ENCODE results near the gene TMEM234.

DNA sequence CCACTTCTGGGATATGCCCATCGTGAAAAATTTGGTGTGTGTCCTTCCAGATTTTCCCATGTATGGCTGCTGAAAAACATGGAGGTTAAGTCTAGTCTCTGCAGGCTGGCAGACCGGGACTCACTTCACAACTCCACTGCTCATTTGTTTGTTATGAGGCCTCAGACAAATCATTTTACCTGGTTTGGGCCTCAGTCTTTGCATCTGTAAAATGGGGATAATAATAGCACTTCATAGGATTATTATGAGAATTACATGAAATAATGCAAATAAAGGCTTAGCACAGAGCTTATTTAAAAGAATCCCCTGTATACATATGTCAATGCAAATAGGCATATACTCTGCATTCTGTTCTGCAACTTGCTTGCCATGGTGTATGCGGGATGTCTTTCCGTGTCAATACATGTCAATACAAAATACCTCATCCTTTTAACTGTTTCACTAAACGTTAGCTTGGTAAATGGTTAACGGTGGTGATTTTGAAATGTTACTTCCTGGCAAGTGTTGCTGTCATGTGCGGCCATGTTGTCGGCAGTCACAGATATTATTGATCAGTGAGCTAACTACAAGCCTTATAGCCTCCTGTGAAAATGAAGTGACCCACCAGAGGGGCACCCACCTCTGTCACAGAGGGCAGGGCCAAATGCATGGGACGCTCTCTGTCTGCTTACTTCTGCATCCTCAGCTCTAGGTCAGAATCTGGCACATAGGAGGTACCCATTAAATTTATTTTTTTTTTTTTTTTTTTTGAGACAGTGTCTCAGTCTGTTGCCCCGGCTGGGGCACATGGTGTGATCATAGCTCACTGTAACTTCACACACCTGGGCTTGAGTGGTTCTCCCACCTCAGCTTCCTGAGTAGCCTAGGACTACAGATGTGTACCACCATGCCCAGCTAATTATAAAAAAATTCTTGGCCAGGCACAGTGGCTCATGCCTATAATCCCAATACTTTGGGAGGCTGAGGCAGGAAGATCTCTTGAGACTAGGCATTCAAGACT, 33.2 kb upstream of the TMEM234 start:
- TF ChIP-seq, protein P1, sequence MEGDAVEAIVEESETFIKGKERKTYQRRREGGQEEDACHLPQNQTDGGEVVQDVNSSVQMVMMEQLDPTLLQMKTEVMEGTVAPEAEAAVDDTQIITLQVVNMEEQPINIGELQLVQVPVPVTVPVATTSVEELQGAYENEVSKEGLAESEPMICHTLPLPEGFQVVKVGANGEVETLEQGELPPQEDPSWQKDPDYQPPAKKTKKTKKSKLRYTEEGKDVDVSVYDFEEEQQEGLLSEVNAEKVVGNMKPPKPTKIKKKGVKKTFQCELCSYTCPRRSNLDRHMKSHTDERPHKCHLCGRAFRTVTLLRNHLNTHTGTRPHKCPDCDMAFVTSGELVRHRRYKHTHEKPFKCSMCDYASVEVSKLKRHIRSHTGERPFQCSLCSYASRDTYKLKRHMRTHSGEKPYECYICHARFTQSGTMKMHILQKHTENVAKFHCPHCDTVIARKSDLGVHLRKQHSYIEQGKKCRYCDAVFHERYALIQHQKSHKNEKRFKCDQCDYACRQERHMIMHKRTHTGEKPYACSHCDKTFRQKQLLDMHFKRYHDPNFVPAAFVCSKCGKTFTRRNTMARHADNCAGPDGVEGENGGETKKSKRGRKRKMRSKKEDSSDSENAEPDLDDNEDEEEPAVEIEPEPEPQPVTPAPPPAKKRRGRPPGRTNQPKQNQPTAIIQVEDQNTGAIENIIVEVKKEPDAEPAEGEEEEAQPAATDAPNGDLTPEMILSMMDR (conservative IDR thresholded peaks at IDR 0.05 in 1 of 2, IDR thresholded peaks at IDR 0.05 in 1 of 2; ENCODE audit: extremely low read depth in 1 of 2, insufficient read depth in 1 of 2, low read depth in 1 of 2, low read length in 2 of 2) = no peak
- TF ChIP-seq EZH2 (IDR thresholded peaks at IDR 0.05; ENCODE audit: borderline replicate concordance, low read length) = no peak

All from mammary epithelial cell (primary cell).